HEK293 (cell line): ENCODE data around the gene OSBPL10.

Source experiments
- CTCF ChIA-PET: fragments of 350-600 bp; formaldehyde crosslinking; extraction: SDS; loops from one replicate; lab custom pipeline; 2021; ENCODE audit warnings: antibody characterized with exemption; lab: Yijun Ruan, JAX
- POLR2A ChIA-PET: fragments of 300-600 bp; formaldehyde crosslinking; extraction: SDS; loops from one replicate; lab custom pipeline; 2020; ENCODE audit warnings: antibody characterized with exemption, inconsistent platforms; lab: Yijun Ruan, JAX
- H3K27ac ChIP-seq: fragments of 200-500 bp; sonication (Bioruptor generic); 2 replicates; pipeline ENCODE4 v1.5.1; 2014; ENCODE audit warnings: low read depth, low read length, control low read depth, inconsistent platforms; ENCODE audit errors: extremely low read depth
- H3K36me3 ChIP-seq, 2 experiments: fragments of 200-500 bp in 1 of 2; sonication (Bioruptor generic) in 1 of 2; 1 replicate in 1 of 2; 2 replicates in 1 of 2; pipeline ENCODE4 v1.5.1; 2014 to 2017; ENCODE audit warnings: inconsistent platforms in 2 of 2, low read length in 2 of 2; ENCODE audit not compliant: control insufficient read depth in 2 of 2, insufficient read depth in 1 of 2
- H3K4me1 ChIP-seq: fragments of 200-500 bp; sonication (Bioruptor generic); 2 replicates; pipeline ENCODE4 v1.5.1; 2014; ENCODE audit warnings: mild to moderate bottlenecking, low read length, inconsistent platforms; ENCODE audit not compliant: control insufficient read depth, insufficient read depth
- H3K4me3 ChIP-seq: 2 replicates; pipeline ENCODE4 v1.5.1; 2011; ENCODE audit warnings: low read depth, mild to moderate bottlenecking, control low read depth, low read length, moderate library complexity
- H3K9me3 ChIP-seq: fragments of 200-500 bp; sonication (Bioruptor generic); 2 replicates; pipeline ENCODE4 v1.5.1; 2014; ENCODE audit warnings: low read depth, low read length, inconsistent platforms; ENCODE audit not compliant: control insufficient read depth, insufficient read depth
- BCL11A ChIP-seq: fragments of 450-650 bp; formaldehyde crosslinking; IDR thresholded peaks from 2 replicates; pipeline ENCODE4 v1.5.1; 2016; ENCODE audit warnings: low read depth, missing biosample characterization, missing genetic modification characterization
- FEZF1 ChIP-seq: fragments of 450-650 bp; formaldehyde crosslinking; IDR thresholded peaks from 2 replicates; pipeline ENCODE4 v1.5.1; 2016; ENCODE audit warnings: missing biosample characterization, missing genetic modification characterization
- GLI2 ChIP-seq: fragments of 450-650 bp; formaldehyde crosslinking; IDR thresholded peaks from 2 replicates; pipeline ENCODE4; 2017; ENCODE audit warnings: missing biosample characterization, missing genetic modification characterization, low read depth, borderline replicate concordance
- INSM2 ChIP-seq: fragments of 450-650 bp; formaldehyde crosslinking; IDR thresholded peaks from 2 replicates; pipeline ENCODE4 v1.5.1; 2016; ENCODE audit warnings: missing biosample characterization, missing genetic modification characterization
- KLF8 ChIP-seq: fragments of 450-650 bp; formaldehyde crosslinking; IDR thresholded peaks from 2 replicates; pipeline ENCODE4 v1.5.1; 2016; ENCODE audit warnings: missing biosample characterization, missing genetic modification characterization
- OSR2 ChIP-seq: fragments of 450-650 bp; formaldehyde crosslinking; IDR thresholded peaks from 2 replicates; pipeline ENCODE4 v1.5.1; 2016; ENCODE audit warnings: missing biosample characterization, missing genetic modification characterization
- OVOL3 ChIP-seq: fragments of 450-650 bp; formaldehyde crosslinking; IDR thresholded peaks from 2 replicates; pipeline ENCODE4 v1.5.1; 2016; ENCODE audit warnings: missing biosample characterization, missing genetic modification characterization
- PRDM6 ChIP-seq: fragments of 450-650 bp; formaldehyde crosslinking; IDR thresholded peaks from 2 replicates; pipeline ENCODE4 v1.5.1; 2017; ENCODE audit warnings: missing biosample characterization, missing genetic modification characterization
- WT1 ChIP-seq: fragments of 450-650 bp; formaldehyde crosslinking; IDR thresholded peaks from 2 replicates; pipeline ENCODE4 v1.5.1; 2016; ENCODE audit warnings: missing biosample characterization, missing genetic modification characterization
- YY2 ChIP-seq: fragments of 450-650 bp; formaldehyde crosslinking; IDR thresholded peaks from 2 replicates; pipeline ENCODE4 v1.5.1; 2016; ENCODE audit warnings: missing biosample characterization, missing genetic modification characterization
- ZBTB17 ChIP-seq: fragments of 450-650 bp; formaldehyde crosslinking; IDR thresholded peaks from 2 replicates; pipeline ENCODE4 v1.5.1; 2016; ENCODE audit warnings: missing biosample characterization, missing genetic modification characterization
- ZEB2 ChIP-seq: fragments of 450-650 bp; formaldehyde crosslinking; IDR thresholded peaks from 2 replicates; pipeline ENCODE4 v1.5.1; 2016; ENCODE audit warnings: missing biosample characterization, missing genetic modification characterization
- ZNF146 ChIP-seq: fragments of 450-650 bp; formaldehyde crosslinking; IDR thresholded peaks from 2 replicates; pipeline ENCODE4 v1.5.1; 2016; ENCODE audit warnings: missing biosample characterization, missing genetic modification characterization
- ZNF2 ChIP-seq: fragments of 450-650 bp; formaldehyde crosslinking; IDR thresholded peaks from 2 replicates; pipeline ENCODE4 v1.5.1; 2016; ENCODE audit warnings: missing biosample characterization, missing genetic modification characterization
- ZNF362 ChIP-seq: fragments of 450-650 bp; formaldehyde crosslinking; IDR thresholded peaks from 2 replicates; pipeline ENCODE4 v1.5.1; 2016; ENCODE audit warnings: missing biosample characterization, missing genetic modification characterization
- ZNF416 ChIP-seq: fragments of 450-650 bp; formaldehyde crosslinking; IDR thresholded peaks from 2 replicates; pipeline ENCODE4 v1.5.1; 2016; ENCODE audit warnings: missing biosample characterization, missing genetic modification characterization
- ZNF518A ChIP-seq: fragments of 450-650 bp; formaldehyde crosslinking; conservative IDR thresholded peaks from 2 replicates; pipeline ENCODE4 v1.5.1; 2016; ENCODE audit warnings: low read depth, missing biosample characterization, missing genetic modification characterization
- ZNF558 ChIP-seq: fragments of 450-650 bp; formaldehyde crosslinking; IDR thresholded peaks from 2 replicates; pipeline ENCODE4 v1.5.1; 2016; ENCODE audit warnings: missing biosample characterization, missing genetic modification characterization
- ZNF561 ChIP-seq: fragments of 450-650 bp; IDR thresholded peaks from 2 replicates; pipeline ENCODE4 v1.5.1; 2018; ENCODE audit warnings: missing biosample characterization, missing genetic modification characterization, borderline replicate concordance
- ZNF596 ChIP-seq: fragments of 450-650 bp; IDR thresholded peaks from 2 replicates; pipeline ENCODE4 v1.5.0; 2018; ENCODE audit warnings: missing biosample characterization, mild to moderate bottlenecking, missing genetic modification characterization, moderate library complexity
- ZNF600 ChIP-seq: fragments of 450-650 bp; formaldehyde crosslinking; IDR thresholded peaks from 2 replicates; pipeline ENCODE4 v1.5.1; 2016; ENCODE audit warnings: missing biosample characterization, missing genetic modification characterization
- ZNF629 ChIP-seq: fragments of 450-650 bp; formaldehyde crosslinking; IDR thresholded peaks from 2 replicates; pipeline ENCODE4 v1.5.1; 2017; ENCODE audit warnings: missing biosample characterization, missing genetic modification characterization
- ZNF645 ChIP-seq: fragments of 450-650 bp; formaldehyde crosslinking; IDR thresholded peaks from 2 replicates; pipeline ENCODE4; 2016; ENCODE audit warnings: missing biosample characterization, missing genetic modification characterization
- ZNF843 ChIP-seq: fragments of 450-650 bp; formaldehyde crosslinking; IDR thresholded peaks from 2 replicates; pipeline ENCODE4 v1.5.1; 2016; ENCODE audit warnings: missing biosample characterization, missing genetic modification characterization
- ZSCAN4 ChIP-seq: fragments of 450-650 bp; formaldehyde crosslinking; IDR thresholded peaks from 2 replicates; pipeline ENCODE4 v1.5.1; 2017; ENCODE audit warnings: missing biosample characterization, missing genetic modification characterization
- ZXDB ChIP-seq: fragments of 450-650 bp; formaldehyde crosslinking; IDR thresholded peaks from 2 replicates; pipeline ENCODE4 v1.5.1; 2016; ENCODE audit warnings: missing biosample characterization, missing genetic modification characterization

OSBPL10 gene

GRCh38 chr3:31762888-31763351 is 218.1 kb downstream of the OSBPL10 start:
- CTCF ChIA-PET = no interaction called here
- POLR2A ChIA-PET = no interaction called here
- no peak for TF ChIP-seq ZNF596 (tag by site-specific recombination)
- 0 out of 2 replicates have a peak, but pooled peaks have one; percentile 11 for TF ChIP-seq KLF8 (tag by site-specific recombination)
- no peak for TF ChIP-seq YY2 (tag by site-specific recombination)
- no peak for TF ChIP-seq ZNF558
- peak; percentile 67 for TF ChIP-seq WT1 (tag by site-specific recombination)
- peak; percentile 99 for TF ChIP-seq ZBTB17
- no peak for TF ChIP-seq ZNF645 (tag by site-specific recombination)
- no peak for TF ChIP-seq ZNF561
- TF ChIP-seq FEZF1 (tag by site-specific recombination) = peak; percentile 77
- TF ChIP-seq OSR2 = peak; percentile 92
- TF ChIP-seq ZEB2 (tag by site-specific recombination) = peak; percentile 56; the same call in 1 of the 2 replicates
- TF ChIP-seq ZSCAN4 (tag by site-specific recombination) = 0 out of 2 replicates have a peak, but pooled peaks have one; percentile 13
- TF ChIP-seq ZNF2 (tag by site-specific recombination) = peak; percentile 36; the same call in 1 of the 2 replicates
- TF ChIP-seq ZNF843 (tag by site-specific recombination) = peak; percentile 72; the same call in 1 of the 2 replicates
- 0 out of 2 replicates have a peak, but pooled peaks have one; percentile 5 for TF ChIP-seq ZNF146
- TF ChIP-seq INSM2 (tag by site-specific recombination) = peak; percentile 40; the same call in 1 of the 2 replicates
- peak; percentile 49; the same call in 1 of the 2 replicates for TF ChIP-seq ZXDB (tag by site-specific recombination)
- peak; percentile 59; the same call in 1 of the 2 replicates for TF ChIP-seq ZNF600 (tag by site-specific recombination)
- TF ChIP-seq OVOL3 (tag by site-specific recombination) = peak; percentile 66; the same call in 1 of the 2 replicates
- TF ChIP-seq ZNF629 = peak; percentile 86
- no peak for TF ChIP-seq ZNF416 (tag by site-specific recombination)
- no peak for TF ChIP-seq ZNF362 (tag by site-specific recombination)
- peak; percentile 99 for TF ChIP-seq PRDM6
- TF ChIP-seq BCL11A (tag by site-specific recombination) = peak; percentile 71; the same call in 1 of the 2 replicates
- peak; percentile 46; the same call in 1 of the 2 replicates for TF ChIP-seq GLI2
- no peak for TF ChIP-seq ZNF518A (tag by site-specific recombination)

More at GRCh38 chr3:31762888-31763351, 218.1 kb downstream of the OSBPL10 start:
- Histone ChIP-seq H3K27ac (no peak overlapping the region), H3K4me3 (no peak overlapping the region), H3K36me3 (no peaks in the 10 kb centered on the region), H3K4me1 (peaks cover 4% of the 10 kb centered on the region; the same call in 1 of the 2 replicates), H3K9me3 (no peaks in the 10 kb centered on the region)
